Left kidney (tissue), 2 donors: Measurements from ENCODE around the gene GNA15. TPM values are rescaled to one million over a fixed set of nuclear protein-coding genes. Genes with fewer than 3 reads are reported as not detected.

Experiments used
- DNase-seq: peaks from one replicate; pipeline ENCODE4 v3.0.0-alpha.2; 2013
- polyA plus RNA-seq: library from polyadenylated mRNA; unstranded; fragments of 120-200 nt; gene quantifications from one replicate; pipeline ENCODE4 v1.2.1, GENCODE V29; 2013; ENCODE audit not compliant: insufficient read length

Gene GNA15
- polyA plus RNA-seq, 1 donor: 0.65 TPM

DNA sequence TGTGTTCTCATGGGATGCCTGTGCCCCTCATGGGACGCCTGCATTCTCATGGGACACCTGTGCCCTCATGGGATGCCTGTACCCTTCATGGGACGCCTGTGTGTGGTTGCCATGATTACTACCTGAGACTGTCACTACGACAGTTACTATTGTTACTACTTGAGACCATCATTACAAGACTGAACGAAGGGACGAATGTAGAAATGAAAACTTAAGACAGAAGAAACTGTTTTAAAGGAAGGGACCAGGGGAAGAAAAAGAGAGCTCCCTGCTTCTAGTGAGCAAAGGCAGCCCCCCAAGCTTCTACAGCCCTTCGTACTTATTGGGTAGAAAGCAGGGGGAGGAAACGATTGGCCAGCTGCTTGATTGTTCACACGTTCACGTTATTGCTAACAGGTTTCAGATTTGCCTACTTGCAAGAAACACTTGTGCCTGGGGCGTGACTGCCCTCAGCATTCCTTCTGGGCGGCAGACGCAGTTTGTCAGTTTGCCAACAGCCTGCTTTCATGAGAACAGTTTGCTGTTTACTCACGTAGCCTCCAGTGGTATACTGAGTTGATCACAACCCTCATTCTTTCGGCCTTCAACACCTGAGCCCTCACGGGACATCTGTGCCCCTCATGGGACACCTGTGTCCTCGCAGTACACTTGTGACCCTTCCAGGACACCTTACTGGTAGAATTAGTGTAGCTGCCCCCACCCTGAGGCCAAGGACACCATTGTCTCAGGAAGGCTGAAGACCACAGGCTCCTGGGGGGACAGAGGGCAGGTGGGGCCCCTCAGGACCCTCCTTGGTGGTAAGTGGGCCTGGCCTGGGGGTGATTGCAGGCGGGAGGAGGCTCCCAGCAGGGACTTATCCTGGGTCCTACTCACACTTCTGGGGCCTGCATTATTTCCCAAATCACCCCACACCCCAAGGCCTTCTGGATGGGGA is 40.2 kb downstream of the GNA15 start:
- no peak for DNase-seq

DNA sequence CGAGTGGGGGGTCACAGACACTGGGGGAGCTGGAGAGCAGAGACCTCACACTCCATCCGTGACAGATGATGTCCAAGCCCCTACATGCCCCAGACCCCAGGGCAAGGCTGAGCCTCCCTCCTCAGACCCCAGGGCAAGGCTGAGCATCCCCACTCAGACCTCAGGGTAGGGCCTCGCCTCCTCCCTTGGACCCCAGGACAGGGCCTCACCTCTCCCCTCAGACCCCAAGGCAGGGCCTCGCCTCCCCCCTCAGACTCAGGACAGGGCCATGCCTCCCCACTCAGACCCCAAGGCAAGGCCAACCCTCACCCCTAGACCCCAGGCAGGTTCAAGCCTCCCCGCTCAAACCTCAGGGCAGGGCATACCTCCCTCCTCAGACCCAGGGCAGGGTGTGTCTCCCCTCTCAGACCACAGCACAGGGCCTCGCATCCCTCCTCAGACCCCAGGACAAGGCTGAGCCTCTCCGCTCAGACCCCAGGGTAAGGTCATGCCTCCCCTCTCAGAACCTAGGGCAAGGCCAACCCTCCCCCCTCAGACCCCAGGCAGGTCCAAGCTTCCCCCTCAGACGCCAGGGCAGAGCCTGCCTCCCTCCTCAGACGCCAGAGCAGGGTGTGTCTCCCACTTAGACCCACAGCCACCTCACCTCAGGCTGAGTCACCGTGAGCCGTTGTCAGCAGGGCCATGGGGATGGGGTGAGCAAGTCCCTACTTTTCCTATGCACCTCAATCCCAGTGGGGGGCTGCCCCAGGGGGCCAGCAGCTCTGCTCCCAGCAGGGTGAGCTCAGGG is 41.1 kb downstream of the GNA15 start:
- DNase-seq: no peak

DNA sequence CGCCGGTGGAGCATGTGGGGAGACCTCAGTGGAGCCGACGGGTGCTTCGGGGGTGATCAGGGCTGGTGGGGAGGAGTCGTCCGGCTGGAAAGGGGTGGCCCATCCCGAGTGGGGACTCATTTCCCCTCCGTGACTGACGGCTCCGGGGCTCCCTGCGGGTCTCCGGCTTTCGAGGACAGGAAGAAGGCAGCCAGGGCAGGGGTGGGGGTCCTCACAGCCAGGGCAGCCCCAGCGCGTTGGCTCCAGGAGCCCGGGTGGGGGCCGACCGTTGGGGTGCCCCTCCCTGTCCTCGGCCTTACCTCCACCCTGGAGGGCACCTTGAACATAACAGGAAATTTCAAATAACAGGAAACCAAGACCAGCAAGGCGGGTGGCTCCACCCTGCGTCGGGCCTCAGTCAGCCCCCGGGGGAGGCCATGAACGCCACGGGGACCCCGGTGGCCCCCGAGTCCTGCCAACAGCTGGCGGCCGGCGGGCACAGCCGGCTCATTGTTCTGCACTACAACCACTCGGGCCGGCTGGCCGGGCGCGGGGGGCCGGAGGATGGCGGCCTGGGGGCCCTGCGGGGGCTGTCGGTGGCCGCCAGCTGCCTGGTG is 42.6 kb downstream of the GNA15 start, which contains the start of gene S1PR4:
Gene S1PR4 (plus strand): TSS at position 393 of the 596 bp plus-strand sequence. CDS start 24 bp downstream, at position 417.
- DNase-seq: no peak

DNA sequence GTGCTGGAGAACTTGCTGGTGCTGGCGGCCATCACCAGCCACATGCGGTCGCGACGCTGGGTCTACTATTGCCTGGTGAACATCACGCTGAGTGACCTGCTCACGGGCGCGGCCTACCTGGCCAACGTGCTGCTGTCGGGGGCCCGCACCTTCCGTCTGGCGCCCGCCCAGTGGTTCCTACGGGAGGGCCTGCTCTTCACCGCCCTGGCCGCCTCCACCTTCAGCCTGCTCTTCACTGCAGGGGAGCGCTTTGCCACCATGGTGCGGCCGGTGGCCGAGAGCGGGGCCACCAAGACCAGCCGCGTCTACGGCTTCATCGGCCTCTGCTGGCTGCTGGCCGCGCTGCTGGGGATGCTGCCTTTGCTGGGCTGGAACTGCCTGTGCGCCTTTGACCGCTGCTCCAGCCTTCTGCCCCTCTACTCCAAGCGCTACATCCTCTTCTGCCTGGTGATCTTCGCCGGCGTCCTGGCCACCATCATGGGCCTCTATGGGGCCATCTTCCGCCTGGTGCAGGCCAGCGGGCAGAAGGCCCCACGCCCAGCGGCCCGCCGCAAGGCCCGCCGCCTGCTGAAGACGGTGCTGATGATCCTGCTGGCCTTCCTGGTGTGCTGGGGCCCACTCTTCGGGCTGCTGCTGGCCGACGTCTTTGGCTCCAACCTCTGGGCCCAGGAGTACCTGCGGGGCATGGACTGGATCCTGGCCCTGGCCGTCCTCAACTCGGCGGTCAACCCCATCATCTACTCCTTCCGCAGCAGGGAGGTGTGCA is 43.3 kb downstream of the GNA15 start:
- no peak for DNase-seq

DNA sequence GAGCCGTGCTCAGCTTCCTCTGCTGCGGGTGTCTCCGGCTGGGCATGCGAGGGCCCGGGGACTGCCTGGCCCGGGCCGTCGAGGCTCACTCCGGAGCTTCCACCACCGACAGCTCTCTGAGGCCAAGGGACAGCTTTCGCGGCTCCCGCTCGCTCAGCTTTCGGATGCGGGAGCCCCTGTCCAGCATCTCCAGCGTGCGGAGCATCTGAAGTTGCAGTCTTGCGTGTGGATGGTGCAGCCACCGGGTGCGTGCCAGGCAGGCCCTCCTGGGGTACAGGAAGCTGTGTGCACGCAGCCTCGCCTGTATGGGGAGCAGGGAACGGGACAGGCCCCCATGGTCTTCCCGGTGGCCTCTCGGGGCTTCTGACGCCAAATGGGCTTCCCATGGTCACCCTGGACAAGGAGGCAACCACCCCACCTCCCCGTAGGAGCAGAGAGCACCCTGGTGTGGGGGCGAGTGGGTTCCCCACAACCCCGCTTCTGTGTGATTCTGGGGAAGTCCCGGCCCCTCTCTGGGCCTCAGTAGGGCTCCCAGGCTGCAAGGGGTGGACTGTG is 44.0 kb downstream of the GNA15 start:
- DNase-seq: no peak

DNA sequence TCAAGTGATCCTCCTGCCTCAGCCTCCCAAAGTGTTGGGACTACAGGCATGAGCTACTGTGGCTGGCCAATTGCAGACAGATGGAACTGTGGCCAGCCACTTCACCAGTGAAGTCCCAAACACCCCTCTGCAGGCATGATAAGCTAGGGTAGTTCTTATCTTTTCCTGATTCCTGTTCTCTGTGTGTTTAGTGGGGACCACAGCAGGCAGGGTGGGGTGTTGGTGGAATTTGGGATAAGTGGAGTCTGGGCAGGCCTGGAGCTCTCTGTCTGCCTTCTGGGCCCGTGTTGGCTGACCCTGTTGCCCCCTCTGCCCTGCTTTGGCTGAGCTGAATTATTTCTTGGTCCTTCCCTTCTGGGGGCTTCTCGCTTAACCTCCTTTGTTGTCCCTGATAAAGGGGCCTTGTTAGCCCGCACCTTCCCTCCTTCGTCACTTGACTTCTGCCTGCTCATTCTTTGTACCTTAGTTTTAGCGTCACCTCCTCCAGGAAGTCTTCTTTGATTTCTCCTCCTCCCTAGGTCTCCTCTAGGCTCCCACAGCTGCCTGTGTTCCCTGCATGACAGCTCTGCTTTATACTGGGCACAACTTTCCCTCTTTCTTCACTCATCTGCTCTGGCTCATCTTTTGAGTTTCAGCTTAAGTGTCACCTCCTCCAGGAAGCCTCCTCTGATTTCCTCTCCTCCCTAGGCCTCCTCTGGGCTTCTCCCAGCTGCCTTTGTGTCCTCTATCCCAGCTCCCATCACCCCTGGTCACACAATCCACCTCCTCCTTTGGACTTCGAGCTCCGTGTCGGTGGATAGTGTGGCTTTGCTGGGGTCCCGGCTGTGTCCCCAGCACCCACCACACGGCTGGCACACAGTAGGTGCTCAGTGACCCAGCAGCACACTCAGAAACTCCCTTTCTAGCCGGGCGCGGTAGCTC is 48.1 kb downstream of the GNA15 start:
- no peak for DNase-seq

DNA sequence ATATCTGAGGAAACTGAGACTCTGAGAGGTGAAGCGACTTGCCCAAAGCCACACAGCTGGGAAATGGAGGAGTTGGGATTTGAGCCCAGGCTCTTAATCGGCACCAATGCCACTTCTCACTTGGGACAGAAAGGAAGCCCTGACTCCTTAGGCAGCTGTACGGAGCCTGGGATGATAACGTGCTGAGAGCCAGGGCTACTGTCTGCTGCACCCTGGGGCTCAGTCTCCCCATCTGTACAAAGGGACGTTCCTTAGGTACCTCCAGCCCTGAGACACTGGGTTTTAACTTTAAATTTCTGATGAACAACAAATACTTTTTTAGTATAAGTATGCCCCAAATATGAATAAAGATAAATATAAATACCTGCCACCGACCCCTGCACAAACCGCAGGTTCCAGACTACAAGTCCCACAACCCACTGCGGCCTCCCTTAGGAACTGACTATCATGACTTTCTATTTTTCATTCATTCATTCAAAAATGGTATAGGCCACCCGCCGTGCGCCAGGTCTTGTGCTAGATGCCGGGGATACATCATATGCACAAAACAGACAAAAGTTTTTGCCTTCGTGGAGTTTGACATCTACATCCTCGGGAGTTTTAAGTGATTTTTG is 49.1 kb downstream of the GNA15 start:
- no peak for DNase-seq

DNA sequence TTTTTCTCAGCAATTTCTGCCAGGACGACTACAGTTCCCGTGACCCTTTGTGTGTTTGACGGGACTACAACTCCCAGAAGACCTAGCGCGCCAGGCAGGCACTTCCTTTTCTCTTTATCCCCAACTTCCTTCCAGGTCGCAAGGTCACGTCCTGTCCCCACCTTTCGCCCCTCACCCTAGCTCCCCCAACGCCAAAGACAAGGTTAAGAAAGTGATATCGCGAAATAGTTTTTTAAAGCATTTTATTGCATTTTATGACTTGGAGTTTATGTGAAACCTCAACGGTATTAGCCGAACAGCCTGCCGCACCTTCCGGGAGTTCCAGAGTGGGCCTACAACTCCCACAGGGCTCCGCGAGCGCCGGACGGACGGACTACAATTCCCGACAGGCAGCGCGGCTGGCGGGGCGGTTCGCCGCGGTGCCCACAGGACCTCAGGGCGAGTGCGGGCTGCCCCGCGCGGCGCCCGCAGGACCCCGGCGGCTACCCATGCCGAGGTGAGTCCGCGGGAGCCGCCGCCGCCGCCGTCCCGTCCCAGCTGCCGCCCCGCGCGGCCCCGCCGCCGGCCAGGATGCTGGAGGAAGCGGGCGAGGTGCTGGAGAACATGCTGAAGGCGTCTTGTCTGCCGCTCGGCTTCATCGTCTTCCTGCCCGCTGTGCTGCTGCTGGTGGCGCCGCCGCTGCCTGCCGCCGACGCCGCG is 49.8 kb downstream of the GNA15 start, which contains the start of gene NCLN:
Gene NCLN (plus strand): TSS at position 470 of the 699 bp plus-strand sequence. CDS start 101 bp downstream, at position 571.
- peak; percentile 96 for DNase-seq

DNA sequence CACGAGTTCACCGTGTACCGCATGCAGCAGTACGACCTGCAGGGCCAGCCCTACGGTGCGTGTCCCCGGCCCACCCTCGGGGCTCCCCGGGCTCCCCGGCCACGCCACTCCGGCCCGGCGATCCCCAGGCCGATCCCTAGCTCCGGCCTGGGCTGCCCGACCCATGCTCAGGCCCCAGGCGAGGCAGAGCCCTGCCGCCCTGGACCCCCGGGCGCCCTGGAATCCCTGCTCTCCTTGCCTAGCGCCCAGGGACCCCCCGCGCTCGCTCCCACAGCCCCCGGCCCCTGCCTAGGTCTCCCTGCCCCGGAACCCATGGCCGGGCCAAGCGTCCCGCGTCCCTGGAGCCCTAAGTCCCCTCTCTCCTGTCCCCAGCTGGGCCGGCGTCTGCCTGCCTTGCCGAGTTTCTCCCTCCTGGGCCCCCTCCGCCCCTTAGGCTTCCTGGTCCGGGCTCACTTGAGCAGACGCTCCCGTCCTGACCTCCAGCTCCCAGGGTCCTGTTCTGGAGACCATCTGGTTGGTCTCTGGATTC is 50.4 kb downstream of the GNA15 start:
- DNase-seq: no peak

DNA sequence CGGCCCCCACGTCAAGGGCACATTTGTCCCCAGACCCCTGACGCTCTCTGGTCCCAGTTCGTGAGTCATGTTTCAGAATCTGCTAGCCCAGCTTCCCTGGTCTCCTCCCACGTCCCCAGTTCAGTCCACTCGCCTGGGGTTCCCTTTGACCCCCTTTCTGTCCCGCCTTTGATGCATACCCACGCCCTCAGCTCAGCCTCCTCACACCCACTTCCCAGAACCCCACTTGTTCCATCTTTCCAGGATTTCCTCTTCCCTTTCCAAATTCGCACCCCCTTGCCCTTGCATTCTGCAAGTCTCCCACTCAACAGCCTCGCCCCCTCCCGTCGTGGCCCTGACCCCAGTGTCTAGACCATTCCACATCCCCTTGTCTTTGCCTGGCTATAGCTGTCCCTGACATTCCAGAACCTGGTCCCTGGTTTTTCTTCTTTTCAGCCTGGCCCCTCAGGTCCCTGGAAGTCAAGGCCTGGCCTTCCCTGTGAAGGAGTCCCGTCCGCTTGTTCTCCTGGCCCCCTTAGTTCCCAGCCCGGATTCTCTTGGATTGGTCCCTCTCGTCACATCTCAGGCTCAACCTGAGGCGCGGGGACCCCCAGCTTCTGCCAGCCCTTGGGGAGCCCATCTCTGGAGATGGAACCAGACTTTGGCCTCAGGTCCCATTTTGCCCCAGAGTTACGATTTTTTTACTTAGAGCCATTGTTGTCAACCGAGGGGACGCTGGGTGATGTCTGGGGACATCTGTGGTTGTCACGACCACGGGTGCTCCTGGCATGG is 51.2 kb downstream of the GNA15 start:
- no peak for DNase-seq

DNA sequence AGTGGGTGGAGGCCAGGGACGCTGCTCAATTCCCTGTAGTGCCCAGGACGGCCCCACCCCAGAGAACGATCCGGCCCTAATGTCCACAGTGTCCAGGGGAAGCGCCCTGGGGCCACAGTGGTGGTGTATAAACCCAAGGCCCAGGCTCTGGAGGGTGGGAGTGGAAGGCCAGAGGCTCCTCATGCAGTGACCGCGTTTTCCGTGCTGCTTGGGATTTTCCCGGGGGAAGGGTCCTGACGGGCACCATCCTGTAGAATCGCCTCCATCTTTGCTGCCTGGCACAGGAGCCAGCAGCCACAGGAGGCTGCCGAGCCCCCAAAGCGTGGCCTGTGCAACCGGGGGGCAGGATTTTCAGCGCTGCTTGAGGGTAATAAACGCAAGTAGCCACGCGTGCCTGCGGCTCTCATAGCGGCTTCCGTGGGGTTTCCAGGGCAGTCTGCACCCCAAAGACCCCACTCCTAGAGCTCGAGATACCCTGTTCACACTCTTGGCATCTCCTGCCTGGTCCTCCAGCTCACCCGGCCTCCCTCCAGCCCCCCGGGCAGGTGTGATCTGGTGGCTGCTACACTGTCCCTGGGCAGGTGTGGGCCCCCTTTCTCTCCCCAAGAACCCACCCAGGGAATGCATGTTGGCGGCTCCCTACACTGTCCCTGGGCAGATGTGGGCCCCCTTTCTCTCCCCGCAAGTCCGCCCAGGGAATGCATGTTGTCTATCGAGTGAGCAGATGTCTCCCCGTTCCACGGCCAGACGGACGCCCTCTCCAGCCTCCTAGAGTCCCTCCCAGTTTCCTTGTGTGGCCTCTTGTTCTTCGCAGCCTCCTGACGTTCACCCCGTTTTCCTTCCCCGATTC is 52.1 kb downstream of the GNA15 start:
- no peak for DNase-seq

DNA sequence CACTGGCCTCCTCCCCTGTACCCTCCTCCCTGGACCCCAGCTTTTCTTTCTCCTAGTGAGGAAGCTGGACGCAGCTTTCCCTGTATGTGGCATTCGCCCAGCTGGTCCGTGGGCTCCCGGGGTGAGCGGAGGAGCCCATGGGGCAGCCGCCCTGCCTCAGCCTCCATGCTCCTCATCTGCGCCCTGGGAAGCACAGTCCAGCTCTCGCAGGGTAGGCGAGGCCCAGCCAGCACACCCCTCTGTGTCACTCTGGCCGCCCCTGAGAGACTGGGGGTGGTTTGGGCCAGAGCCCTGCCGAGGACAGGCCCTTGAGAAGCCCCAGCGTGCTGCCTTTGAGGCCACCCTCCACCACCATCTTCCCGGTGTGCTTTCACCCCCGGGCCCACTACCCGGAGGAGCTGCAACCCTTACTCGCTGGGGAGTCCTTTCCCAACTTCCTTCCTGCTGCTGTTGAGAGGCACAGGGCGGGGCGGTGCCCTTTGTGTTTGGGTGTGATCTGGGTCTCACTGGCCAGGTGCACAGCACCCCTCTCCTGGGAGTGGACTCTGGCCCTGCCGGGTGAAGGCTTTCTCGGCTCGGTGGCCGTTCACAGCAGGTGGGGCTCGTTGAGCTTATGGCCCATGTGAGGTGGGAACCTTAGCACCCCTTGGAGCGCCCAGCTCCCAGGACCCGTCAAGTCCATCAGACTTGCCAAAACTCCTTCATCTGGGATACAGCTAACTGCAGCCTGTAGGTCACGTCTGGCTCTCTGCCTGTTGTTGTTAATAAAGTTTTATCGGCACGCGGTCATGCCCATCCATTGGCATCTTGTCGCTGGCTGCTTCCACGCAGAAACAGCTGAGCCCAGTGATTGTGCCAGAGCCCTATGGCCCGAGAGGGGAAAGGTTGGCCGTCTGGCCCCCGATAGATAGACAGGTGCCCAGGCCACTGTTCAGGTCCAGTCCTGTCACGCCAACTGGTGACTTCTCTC is 53.1 kb downstream of the GNA15 start:
- no peak for DNase-seq

DNA sequence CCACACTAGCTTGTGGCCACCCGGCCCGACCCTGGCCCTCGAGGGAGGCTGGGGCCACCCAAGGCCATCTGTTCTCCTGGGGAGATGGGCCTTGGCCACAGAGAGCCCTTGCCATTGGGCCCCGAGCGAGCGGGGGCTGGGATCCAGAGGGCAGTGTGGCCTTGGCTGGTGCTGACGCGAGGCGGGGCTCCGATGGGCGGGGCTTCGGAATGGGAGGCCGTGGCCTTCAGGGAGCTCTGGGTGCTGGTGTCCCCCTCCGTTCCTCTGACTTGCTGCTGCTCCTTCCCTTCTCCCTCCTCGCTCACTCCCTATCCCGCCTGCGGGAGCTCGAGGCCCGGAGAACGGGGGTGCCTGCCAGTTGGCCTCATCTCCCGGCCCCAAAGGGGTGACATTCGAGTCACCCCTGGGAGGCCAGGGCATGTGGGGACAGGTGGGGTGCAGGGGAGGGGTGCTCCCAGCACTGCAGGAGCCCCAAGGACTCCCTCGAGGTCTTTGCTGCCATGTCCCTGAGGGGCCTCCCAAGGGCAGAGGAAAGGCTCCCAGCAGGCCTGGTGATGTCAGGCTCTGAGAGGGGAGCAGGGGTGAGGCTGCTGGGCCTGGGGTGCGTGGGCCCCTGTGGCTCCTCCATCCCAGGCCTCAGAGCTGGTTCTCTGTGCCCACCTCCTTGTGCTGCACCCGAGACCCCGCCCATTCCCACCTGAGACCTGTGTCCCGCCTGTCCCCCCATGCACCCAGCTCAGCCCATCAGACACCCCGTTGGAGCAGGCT is 54.1 kb downstream of the GNA15 start:
- no peak for DNase-seq

DNA sequence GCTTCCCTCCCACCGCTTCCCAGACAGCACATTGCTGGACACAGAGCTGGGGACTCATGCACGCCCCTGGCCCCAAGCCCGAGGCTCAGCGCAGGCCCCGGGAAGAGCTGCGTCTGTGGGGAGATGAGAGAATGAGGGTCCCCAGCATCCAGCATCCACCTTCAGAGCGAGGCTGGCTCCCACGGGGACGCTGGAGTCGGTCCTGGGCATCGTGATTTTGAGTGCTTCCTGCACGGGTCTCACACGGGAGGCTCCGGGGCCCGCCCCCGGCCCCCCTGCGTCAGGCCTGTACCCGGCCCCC is 54.6 kb downstream of the GNA15 start:
- no peak for DNase-seq
